ENCODE results near the gene PRKCE.

DNA sequence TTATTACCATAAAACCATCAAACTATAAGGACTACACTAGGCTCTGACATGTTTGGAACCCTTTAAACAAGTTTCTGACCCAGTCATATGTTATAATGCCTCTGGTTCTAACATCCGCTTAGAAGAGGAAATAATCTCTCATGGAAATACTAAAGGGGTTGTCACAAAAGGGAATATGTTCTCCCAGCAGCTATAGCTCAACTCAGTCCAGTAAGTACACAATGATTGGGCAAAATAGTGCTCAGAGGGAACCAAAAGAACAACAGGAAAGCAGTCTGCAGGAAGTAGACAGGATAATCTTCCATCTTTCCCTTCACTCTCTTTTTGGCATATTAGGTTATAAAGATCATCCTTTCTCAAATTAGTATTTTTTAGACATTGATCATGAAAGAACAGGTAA lies 44.7 kb upstream of the PRKCE start:
- no peak for TF ChIP-seq CTCF (IDR thresholded peaks at IDR 0.05)
- no peak for TF ChIP-seq POLR2A (IDR thresholded peaks at IDR 0.05)
